RWPE1 (cell line): Measurements from ENCODE around the gene CHRNA4.

Experiments
- CTCF ChIA-PET: fragments of 350-600 bp; sonication (Branson Sonifier 250); formaldehyde crosslinking; extraction: SDS; loops from one replicate; lab custom pipeline; 2021; lab: Yijun Ruan, JAX
- POLR2A ChIA-PET: fragments of 400-600 bp; formaldehyde crosslinking; extraction: SDS; loops from one replicate; lab custom pipeline; 2020; ENCODE audit warnings: antibody characterized with exemption; ENCODE audit not compliant: low non-redundant PET; lab: Yijun Ruan, JAX
- DNase-seq: peaks from one replicate; pipeline ENCODE4 v3.0.0; 2012; ENCODE audit warnings: low spot score
- H3K27ac ChIP-seq: fragments of 450-650 bp; 2 replicates; pipeline ENCODE4 v1.5.1; 2017
- CTCF ChIP-seq: fragments of 450-650 bp; conservative IDR thresholded peaks from 2 replicates; pipeline ENCODE4 v1.5.1; 2017; ENCODE audit warnings: low read depth, mild to moderate bottlenecking

The CHRNA4 gene

GRCh38 chr20:63379296-63379695 is 18.1 kb upstream of the CHRNA4 start:
- H3K27ac ChIP-seq = no peak overlapping the region
- POLR2A ChIA-PET = no interaction called here

GRCh38 chr20:63378626-63379025 is 17.5 kb upstream of the CHRNA4 start:
- no peak for TF ChIP-seq CTCF
- DNase-seq = no peak
- CTCF ChIA-PET = interaction anchor here (0.7 to 8.1 kb wide), 5 partner anchors 11 to 155 kb away, joined by 3 to 178 read pairs (median 4); no protein-coding TSS in a partner anchor

More at GRCh38 chr20:63379296-63379695, 18.1 kb upstream of the CHRNA4 start:
- TF ChIP-seq CTCF = no peak
- no peak for DNase-seq
- CTCF ChIA-PET = interaction anchor here (0.7 to 8.1 kb wide), 3 partner anchors 11 to 154 kb away, joined by 4 to 178 read pairs (median 4); no protein-coding TSS in a partner anchor

GRCh38 chr20:63377951-63378381 is 16.8 kb upstream of the CHRNA4 start:
- TF ChIP-seq CTCF = no peak
- CTCF ChIA-PET = interaction anchor here (0.7 to 8.1 kb wide), 9 partner anchors 33 to 408 kb away, joined by 3 to 178 read pairs (median 4); partner anchors contain the start of gene BIRC7
- POLR2A ChIA-PET = no interaction called here
- DNase-seq = no peak
- H3K27ac ChIP-seq = no peak overlapping the region

More at GRCh38 chr20:63378626-63379025, 17.5 kb upstream of the CHRNA4 start:
- H3K27ac ChIP-seq = no peak overlapping the region
- POLR2A ChIA-PET = no interaction called here

- CTCF ChIA-PET = interaction anchor here (0.6 to 8.1 kb wide), 10 partner anchors 32 to 594 kb away, joined by 3 to 178 read pairs (median 4); partner anchors contain the start of gene BIRC7
- no peak for TF ChIP-seq CTCF
- DNase-seq = no peak
- H3K27ac ChIP-seq = no peak overlapping the region
- POLR2A ChIA-PET = no interaction called here
These were observed 16.2 kb upstream of the CHRNA4 start for GRCh38 chr20:63377256-63377941.

- ChIA-PET CTCF (interaction anchor here (0.6 to 8.1 kb wide), 9 partner anchors 43 to 593 kb away, joined by 3 to 178 read pairs (median 4); partner anchors contain the start of gene BIRC7), POLR2A (no interaction called here)
- no peak for TF ChIP-seq CTCF
- no peak overlapping the region for H3K27ac ChIP-seq
- no peak for DNase-seq
These were observed 15.4 kb upstream of the CHRNA4 start for GRCh38 chr20:63376283-63377250.

GRCh38 chr20:63375438-63375837 is 14.3 kb upstream of the CHRNA4 start:
- H3K27ac ChIP-seq = no peak overlapping the region
- no peak for TF ChIP-seq CTCF
- POLR2A ChIA-PET = no interaction called here
- no peak for DNase-seq
- CTCF ChIA-PET = interaction anchor here (8.1 kb wide), 1 partner anchor 66 kb away, joined by 178 read pairs; no protein-coding TSS in a partner anchor
